GM12865 (cell line): ENCODE measurements around the gene ARHGAP18.

ENCODE experiments used
- DNase-seq: peaks from one replicate; pipeline ENCODE4 v3.0.0; 2010; ENCODE audit warnings: low read depth
- H3K4me3 ChIP-seq: 2 replicates; pipeline ENCODE4 v1.5.1; 2011; ENCODE audit warnings: mild to moderate bottlenecking, low read depth, low read length, control low read depth
- TF ChIP-seq, protein P1 (sequence below): IDR thresholded peaks from 2 replicates; pipeline ENCODE4 v1.5.1; 2011; ENCODE audit warnings: low read length, control low read depth, low read depth, inconsistent platforms; ENCODE audit not compliant: insufficient read depth; ENCODE audit errors: missing control alignments

The ARHGAP18 gene

DNA sequence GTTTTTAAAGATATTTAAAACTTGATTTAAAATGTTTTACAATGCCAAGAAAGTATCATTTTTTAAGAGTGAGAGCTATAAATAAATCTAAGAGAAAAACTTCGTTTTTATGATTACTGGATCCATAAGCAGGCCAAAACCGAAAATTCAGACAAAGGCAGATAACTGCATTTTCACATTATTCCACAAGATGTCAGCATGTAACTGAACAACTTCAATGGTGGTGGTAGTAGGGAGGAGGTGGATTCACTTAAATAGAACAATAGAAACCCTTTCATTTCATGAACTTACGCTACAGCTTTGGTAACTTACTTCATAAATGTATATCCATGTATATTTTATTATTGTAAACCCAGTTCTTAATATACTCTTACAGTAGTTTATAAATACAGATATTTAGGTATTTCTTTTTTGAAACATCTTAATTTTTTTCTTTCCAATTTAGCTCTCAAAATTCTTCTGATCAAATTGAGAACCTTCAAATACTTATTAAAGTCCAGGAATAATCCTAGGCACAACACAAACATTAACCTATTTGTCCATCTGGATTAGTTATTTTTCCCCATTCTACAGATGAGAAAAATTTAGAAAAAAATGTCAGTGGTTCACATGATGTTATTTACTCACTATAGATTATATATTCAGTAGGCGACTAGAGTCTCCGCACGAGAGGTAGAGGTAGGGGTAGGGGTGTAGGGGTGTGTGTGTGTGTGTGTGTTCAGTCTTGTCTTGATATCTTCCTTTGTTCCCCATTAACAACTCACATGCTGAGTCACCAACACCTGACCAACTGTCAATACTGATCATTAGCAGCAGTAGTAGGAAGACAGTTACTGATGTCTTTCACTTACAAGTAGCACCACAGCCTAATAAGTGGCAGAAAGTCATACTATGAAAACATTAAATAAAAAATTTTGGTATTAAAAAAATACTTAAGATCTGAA, 111.5 kb downstream of the ARHGAP18 start:
- TF ChIP-seq, protein P1, sequence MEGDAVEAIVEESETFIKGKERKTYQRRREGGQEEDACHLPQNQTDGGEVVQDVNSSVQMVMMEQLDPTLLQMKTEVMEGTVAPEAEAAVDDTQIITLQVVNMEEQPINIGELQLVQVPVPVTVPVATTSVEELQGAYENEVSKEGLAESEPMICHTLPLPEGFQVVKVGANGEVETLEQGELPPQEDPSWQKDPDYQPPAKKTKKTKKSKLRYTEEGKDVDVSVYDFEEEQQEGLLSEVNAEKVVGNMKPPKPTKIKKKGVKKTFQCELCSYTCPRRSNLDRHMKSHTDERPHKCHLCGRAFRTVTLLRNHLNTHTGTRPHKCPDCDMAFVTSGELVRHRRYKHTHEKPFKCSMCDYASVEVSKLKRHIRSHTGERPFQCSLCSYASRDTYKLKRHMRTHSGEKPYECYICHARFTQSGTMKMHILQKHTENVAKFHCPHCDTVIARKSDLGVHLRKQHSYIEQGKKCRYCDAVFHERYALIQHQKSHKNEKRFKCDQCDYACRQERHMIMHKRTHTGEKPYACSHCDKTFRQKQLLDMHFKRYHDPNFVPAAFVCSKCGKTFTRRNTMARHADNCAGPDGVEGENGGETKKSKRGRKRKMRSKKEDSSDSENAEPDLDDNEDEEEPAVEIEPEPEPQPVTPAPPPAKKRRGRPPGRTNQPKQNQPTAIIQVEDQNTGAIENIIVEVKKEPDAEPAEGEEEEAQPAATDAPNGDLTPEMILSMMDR = peak; percentile 60
- DNase-seq = peak; percentile 84
- no peak overlapping the region for H3K4me3 ChIP-seq

DNA sequence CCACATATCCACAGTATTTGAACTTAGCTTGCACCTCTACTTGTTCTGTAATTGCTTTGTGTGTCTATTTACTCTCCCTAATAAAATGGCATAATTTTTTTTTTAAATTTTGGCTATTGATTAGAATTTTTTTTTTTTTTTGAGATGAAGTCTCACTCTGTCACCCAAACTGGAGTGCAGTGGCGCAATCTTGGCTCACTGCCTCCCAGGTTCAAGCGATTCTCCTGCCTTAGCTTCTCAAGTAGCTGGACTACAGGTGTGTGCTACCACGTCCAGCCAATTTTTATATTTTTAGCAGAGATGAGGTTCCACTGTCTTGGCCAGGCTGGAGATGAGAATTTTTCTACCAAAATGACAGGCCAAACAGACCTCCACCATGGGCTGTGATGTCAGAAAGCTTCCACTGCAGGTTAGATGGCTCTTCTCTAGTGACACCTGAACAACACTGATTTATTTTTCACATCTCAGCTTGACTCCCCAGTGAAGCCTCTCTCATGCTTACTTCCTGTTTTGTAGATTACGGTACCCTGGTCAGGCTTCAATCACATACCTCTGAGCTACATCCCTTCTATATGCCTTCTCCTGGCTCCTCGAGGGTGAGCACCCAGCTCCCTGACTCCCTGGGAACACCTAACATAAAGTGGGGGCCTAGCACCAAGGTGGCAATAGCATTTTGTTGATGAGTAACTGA, 112.8 kb downstream of the ARHGAP18 start:
- DNase-seq = peak; percentile 27
- TF ChIP-seq, protein P1 = no peak
- no peak overlapping the region for H3K4me3 ChIP-seq

DNA sequence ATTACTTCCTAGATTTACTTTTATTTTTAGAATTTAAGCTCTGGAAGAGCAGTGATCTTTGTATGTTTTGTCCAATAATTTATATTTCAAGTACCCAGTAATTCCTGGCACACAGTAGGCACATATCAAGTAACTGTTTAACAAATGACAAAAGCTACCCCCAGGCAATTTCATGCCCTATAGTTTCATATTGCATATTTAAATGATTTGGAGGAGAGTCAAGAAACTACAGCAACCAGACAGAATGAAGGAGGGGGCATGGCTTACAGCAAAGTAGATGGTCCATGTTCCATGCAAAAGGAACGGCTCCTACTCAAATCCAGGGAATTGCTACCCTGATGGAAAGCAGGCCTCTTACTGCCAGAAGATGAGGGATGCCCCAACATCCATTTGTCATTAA, 113.5 kb downstream of the ARHGAP18 start:
- DNase-seq = no peak
- no peak overlapping the region for H3K4me3 ChIP-seq
- TF ChIP-seq, protein P1 = no peak

DNA sequence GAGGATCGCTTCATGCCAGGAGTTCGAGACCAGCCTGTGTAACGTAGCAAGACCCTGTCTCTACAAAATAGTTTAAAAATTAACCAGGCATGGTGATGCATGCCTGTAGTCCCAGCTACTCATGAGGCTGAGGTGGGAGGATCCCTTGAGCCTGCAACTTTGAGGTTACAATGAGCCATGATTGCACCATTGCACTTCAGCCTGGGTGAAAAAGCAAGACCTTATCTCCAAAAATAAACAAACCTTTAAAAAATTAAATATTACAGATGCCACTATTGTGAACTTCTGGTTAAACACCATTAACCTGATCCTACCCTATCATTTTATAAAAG, 116.8 kb downstream of the ARHGAP18 start:
- DNase-seq = no peak
- TF ChIP-seq, protein P1 = no peak
- no peak overlapping the region for H3K4me3 ChIP-seq

DNA sequence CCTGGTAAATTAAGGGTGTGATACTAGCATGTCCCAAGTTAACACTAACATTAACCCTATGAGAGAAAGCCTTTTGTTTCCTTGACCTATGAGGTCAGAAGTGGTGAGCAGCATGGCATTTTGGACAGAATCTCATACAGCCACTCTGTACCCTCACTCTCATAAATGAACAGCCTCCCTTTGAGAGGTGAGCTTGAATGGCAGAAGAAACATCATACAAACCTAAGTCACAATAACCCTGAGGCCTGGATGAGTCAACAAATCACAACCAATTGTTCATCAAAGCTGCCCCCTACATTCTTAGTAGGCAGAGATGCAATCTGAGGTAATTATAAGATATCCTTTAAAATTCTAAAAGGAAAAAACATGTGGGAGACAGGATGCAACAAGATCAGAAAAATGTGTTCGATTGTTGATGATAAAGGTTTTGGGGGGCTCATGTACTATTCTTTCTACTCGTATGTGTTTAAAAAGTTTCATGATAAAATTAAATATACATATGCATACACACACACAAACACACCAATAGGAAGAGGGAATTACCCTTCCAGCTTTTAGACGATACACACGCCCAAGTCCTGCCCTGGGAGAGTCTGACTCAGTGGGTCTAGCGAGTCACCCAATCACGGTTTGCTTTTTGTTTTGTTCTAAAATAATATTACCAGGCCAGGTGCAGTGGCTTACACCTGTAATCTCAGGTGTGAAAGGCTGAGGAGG, 117.3 kb downstream of the ARHGAP18 start:
- H3K4me3 ChIP-seq = no peak overlapping the region
- TF ChIP-seq, protein P1 = no peak
- DNase-seq = no peak

DNA sequence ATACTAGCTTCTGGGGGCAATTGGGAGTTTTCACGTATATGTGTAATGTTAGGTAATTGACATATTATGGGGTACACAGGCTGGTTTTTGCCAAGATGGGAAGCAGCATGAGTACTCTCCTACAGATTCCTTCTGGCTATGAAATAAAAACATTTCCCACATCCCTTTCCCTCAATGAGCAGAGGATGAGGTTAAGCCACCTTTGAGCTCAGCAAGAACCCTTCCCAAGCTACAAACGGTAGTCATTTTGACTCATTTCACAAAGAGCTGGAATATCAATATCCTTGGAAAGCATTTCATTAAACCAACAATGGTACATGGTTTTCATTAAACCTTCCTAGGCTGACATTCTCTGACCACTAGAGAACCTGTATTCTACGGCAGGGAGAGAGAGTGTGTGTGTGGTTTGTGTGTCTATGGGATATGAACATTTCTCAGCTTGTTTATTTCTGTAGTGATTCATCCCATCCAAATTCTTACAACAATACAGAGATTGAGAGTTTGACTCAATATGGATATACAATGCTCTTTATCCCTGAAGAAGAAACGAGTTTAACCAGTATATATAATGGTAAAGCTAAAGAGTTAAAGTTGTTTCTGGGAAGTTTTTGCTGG, 119.5 kb downstream of the ARHGAP18 start:
- no peak overlapping the region for H3K4me3 ChIP-seq
- TF ChIP-seq, protein P1 = no peak
- no peak for DNase-seq
